KMS-11 (cell line): ENCODE measurements around the gene GALNT17.

Experiments used
- H2AFZ ChIP-seq: fragments of 200-600 bp; sonication (generic); 2 replicates; pipeline ENCODE4 v1.6.1; 2016; ENCODE audit warnings: antibody characterized with exemption, mixed run types, low read depth
- H3K27ac ChIP-seq: fragments of 200-600 bp; sonication (generic); 2 replicates; pipeline ENCODE4 v1.6.1; 2016; ENCODE audit warnings: mild to moderate bottlenecking, mixed run types
- H3K27me3 ChIP-seq: fragments of 200-600 bp; sonication (generic); 2 replicates; pipeline ENCODE4 v1.6.1; 2017; ENCODE audit warnings: mild to moderate bottlenecking, low read depth, mixed run types, moderate library complexity; ENCODE audit not compliant: insufficient read depth
- H3K36me3 ChIP-seq: fragments of 200-600 bp; sonication (generic); 2 replicates; pipeline ENCODE4 v1.6.1; 2017; ENCODE audit warnings: mild to moderate bottlenecking, mixed run types; ENCODE audit not compliant: insufficient read depth
- H3K4me1 ChIP-seq: fragments of 200-600 bp; sonication (generic); 2 replicates; pipeline ENCODE4 v1.6.1; 2016; ENCODE audit warnings: mild to moderate bottlenecking, low read depth, mixed run types; ENCODE audit not compliant: poor library complexity, severe bottlenecking
- H3K4me2 ChIP-seq: fragments of 200-600 bp; sonication (generic); 2 replicates; pipeline ENCODE4 v1.7.0; 2016; ENCODE audit warnings: mild to moderate bottlenecking, mixed run types
- H3K4me3 ChIP-seq: fragments of 200-600 bp; sonication (generic); IDR thresholded peaks from 2 replicates; pipeline ENCODE4 v1.6.1; 2017; ENCODE audit warnings: low read depth, low read length, mixed read lengths; ENCODE audit not compliant: insufficient read depth
- H3K79me2 ChIP-seq: fragments of 200-600 bp; sonication (generic); 2 replicates; pipeline ENCODE4 v1.6.1; 2016; ENCODE audit warnings: low read depth, mixed run types; ENCODE audit not compliant: insufficient read depth
- H3K9ac ChIP-seq: fragments of 200-600 bp; sonication (generic); 2 replicates; pipeline ENCODE4 v1.6.1; 2016; ENCODE audit warnings: mild to moderate bottlenecking, mixed run types
- H4K20me1 ChIP-seq: fragments of 200-600 bp; sonication (generic); 2 replicates; pipeline ENCODE4 v1.6.1; 2016; ENCODE audit warnings: mild to moderate bottlenecking, mixed run types; ENCODE audit not compliant: insufficient read depth
- CTCF ChIP-seq: fragments of 200-600 bp; sonication (generic); conservative IDR thresholded peaks from 2 replicates; pipeline ENCODE4 v1.6.1; 2017; ENCODE audit warnings: low read depth, mild to moderate bottlenecking, antibody characterized with exemption, low read length, moderate library complexity, mixed read lengths

GALNT17 gene

GRCh38 chr7:71710442-71710841 is 578.5 kb downstream of the GALNT17 start:
- Histone ChIP-seq H4K20me1 (no peaks in the 10 kb centered on the region), H3K4me3 (no peak overlapping the region), H3K36me3 (no peaks in the 10 kb centered on the region), H3K4me1 (peaks cover 30% of the 10 kb centered on the region), H3K9ac (no peak overlapping the region), H3K4me2 (no peak overlapping the region), H2AFZ (no peak overlapping the region), H3K27me3 (no peaks in the 10 kb centered on the region), H3K27ac (no peak overlapping the region), H3K79me2 (no peaks in the 10 kb centered on the region)
- no peak for TF ChIP-seq CTCF

- no peaks in the 10 kb centered on the region for H3K79me2 ChIP-seq
- peaks cover 9% of the 10 kb centered on the region for H3K4me1 ChIP-seq
- H3K4me3 ChIP-seq = no peak overlapping the region
- H3K9ac ChIP-seq = no peak overlapping the region
- H3K27ac ChIP-seq = no peak overlapping the region
- no peak overlapping the region for H2AFZ ChIP-seq
- H3K4me2 ChIP-seq = no peak overlapping the region
- H4K20me1 ChIP-seq = no peaks in the 10 kb centered on the region
- TF ChIP-seq CTCF = no peak
- H3K36me3 ChIP-seq = no peaks in the 10 kb centered on the region
- H3K27me3 ChIP-seq = no peaks in the 10 kb centered on the region
Observed at GRCh38 chr7:71712653-71713180, 580.8 kb downstream of the GALNT17 start.

- Histone ChIP-seq H4K20me1 (no peaks in the 10 kb centered on the region), H3K79me2 (no peaks in the 10 kb centered on the region), H3K4me1 (no peaks in the 10 kb centered on the region), H3K36me3 (no peaks in the 10 kb centered on the region), H3K27me3 (no peaks in the 10 kb centered on the region), H3K9ac (no peak overlapping the region), H3K4me3 (no peak overlapping the region), H3K4me2 (no peak overlapping the region), H2AFZ (no peak overlapping the region), H3K27ac (no peak overlapping the region)
- TF ChIP-seq CTCF = no peak
Observed at GRCh38 chr7:71716690-71717089, 584.7 kb downstream of the GALNT17 start.

GRCh38 chr7:71718563-71718962 is 586.6 kb downstream of the GALNT17 start:
- Histone ChIP-seq H3K27ac (no peak overlapping the region), H3K4me1 (no peaks in the 10 kb centered on the region), H3K36me3 (no peaks in the 10 kb centered on the region), H2AFZ (no peak overlapping the region), H4K20me1 (no peaks in the 10 kb centered on the region), H3K9ac (no peak overlapping the region), H3K4me3 (no peak overlapping the region), H3K27me3 (no peaks in the 10 kb centered on the region), H3K4me2 (no peak overlapping the region), H3K79me2 (no peaks in the 10 kb centered on the region)
- no peak for TF ChIP-seq CTCF

- H2AFZ ChIP-seq = no peak overlapping the region
Observed at GRCh38 chr7:71721742-71722141, 589.8 kb downstream of the GALNT17 start.

More at GRCh38 chr7:71721742-71722141, 589.8 kb downstream of the GALNT17 start:
- H3K4me2 ChIP-seq = no peak overlapping the region
- H3K36me3 ChIP-seq = no peaks in the 10 kb centered on the region
- no peaks in the 10 kb centered on the region for H3K4me1 ChIP-seq
- TF ChIP-seq CTCF = no peak
- no peak overlapping the region for H3K27ac ChIP-seq
- H3K79me2 ChIP-seq = no peaks in the 10 kb centered on the region
- H3K9ac ChIP-seq = no peak overlapping the region
- H3K4me3 ChIP-seq = no peak overlapping the region
- H4K20me1 ChIP-seq = no peaks in the 10 kb centered on the region
- H3K27me3 ChIP-seq = no peaks in the 10 kb centered on the region
